H9 (cell line): ENCODE results near the gene RALGDS. TPM values are rescaled to one million over a fixed set of nuclear protein-coding genes. Genes with fewer than 3 reads are reported as not detected.

Experiments
- DNase-seq: peaks from one replicate; pipeline ENCODE4 v3.0.0-alpha.2; 2017
- H2AFZ ChIP-seq: one replicate; pipeline ENCODE4 v1.6.1; 2013; ENCODE audit warnings: mild to moderate bottlenecking, low read length, control low read depth, moderate library complexity
- H2AK5ac ChIP-seq: 2 replicates; pipeline ENCODE4 v1.6.1; 2013; ENCODE audit warnings: low read length, control low read depth, mixed read lengths; ENCODE audit not compliant: insufficient read length
- H2BK120ac ChIP-seq: one replicate; pipeline ENCODE4 v1.6.1; 2013; ENCODE audit warnings: low read depth, mild to moderate bottlenecking, low read length, control low read depth, inconsistent platforms; ENCODE audit not compliant: poor library complexity, severe bottlenecking
- H2BK12ac ChIP-seq: 2 replicates; pipeline ENCODE4 v1.6.1; 2013; ENCODE audit warnings: low read length, control low read depth, mixed read lengths, low read depth; ENCODE audit not compliant: insufficient read length
- H2BK15ac ChIP-seq: 2 replicates; pipeline ENCODE4 v1.6.1; 2013; ENCODE audit warnings: low read depth, low read length, control low read depth
- H2BK20ac ChIP-seq: one replicate; pipeline ENCODE4 v1.6.1; 2013; ENCODE audit warnings: low read depth, mild to moderate bottlenecking, low read length, control low read depth, inconsistent platforms; ENCODE audit not compliant: poor library complexity, severe bottlenecking
- H2BK5ac ChIP-seq: 2 replicates; pipeline ENCODE4 v1.6.1; 2013; ENCODE audit warnings: low read length, control low read depth, mixed read lengths; ENCODE audit not compliant: insufficient read length
- H3K14ac ChIP-seq: 2 replicates; pipeline ENCODE4 v1.6.1; 2013; ENCODE audit warnings: low read length, control low read depth; ENCODE audit not compliant: insufficient read depth
- H3K18ac ChIP-seq: 2 replicates; pipeline ENCODE4 v1.6.1; 2013; ENCODE audit warnings: low read depth, mild to moderate bottlenecking, mixed read lengths, low read length, control low read depth; ENCODE audit not compliant: insufficient read length
- H3K23ac ChIP-seq: 2 replicates; pipeline ENCODE4 v1.6.1; 2013; ENCODE audit warnings: low read length, control low read depth, mixed read lengths, low read depth; ENCODE audit not compliant: insufficient read length
- H3K23me2 ChIP-seq: 2 replicates; pipeline ENCODE4 v1.6.1; 2013; ENCODE audit warnings: low read depth, mild to moderate bottlenecking, mixed read lengths, low read length, control low read depth; ENCODE audit not compliant: insufficient read length, poor library complexity, severe bottlenecking
- H3K27ac ChIP-seq: 2 replicates; pipeline ENCODE4 v1.5.1; 2013; ENCODE audit warnings: low read length, control low read depth, mixed read lengths, low read depth; ENCODE audit not compliant: insufficient read length
- H3K27me3 ChIP-seq: 2 replicates; pipeline ENCODE4 v1.6.1; 2013; ENCODE audit warnings: low read length, control low read depth, inconsistent platforms; ENCODE audit not compliant: insufficient read depth
- H3K4ac ChIP-seq: 2 replicates; pipeline ENCODE4 v1.6.1; 2013; ENCODE audit warnings: low read depth, mild to moderate bottlenecking, control low read depth, inconsistent platforms, low read length, moderate library complexity
- H3K4me1 ChIP-seq: 2 replicates; pipeline ENCODE4 v1.6.1; 2013; ENCODE audit warnings: low read length, control low read depth, inconsistent platforms; ENCODE audit not compliant: insufficient read depth
- H3K4me2 ChIP-seq: 2 replicates; pipeline ENCODE4 v1.6.1; 2013; ENCODE audit warnings: low read length, control low read depth, mixed read lengths; ENCODE audit not compliant: insufficient read length, insufficient read depth
- H3K56ac ChIP-seq: 2 replicates; pipeline ENCODE4 v1.6.1; 2013; ENCODE audit warnings: low read depth, mild to moderate bottlenecking, mixed read lengths, low read length, control low read depth; ENCODE audit not compliant: insufficient read length
- H3K79me1 ChIP-seq: 2 replicates; pipeline ENCODE4 v1.6.1; 2013; ENCODE audit warnings: low read depth, mild to moderate bottlenecking, moderate library complexity, low read length, control low read depth, inconsistent platforms; ENCODE audit not compliant: insufficient read depth, poor library complexity, severe bottlenecking
- H3K79me2 ChIP-seq: 2 replicates; pipeline ENCODE4 v1.6.1; 2013; ENCODE audit warnings: low read length, control low read depth, inconsistent platforms; ENCODE audit not compliant: insufficient read depth
- H3K9ac ChIP-seq: 2 replicates; pipeline ENCODE4 v1.6.1; 2013; ENCODE audit warnings: low read length, control low read depth, mixed read lengths; ENCODE audit not compliant: insufficient read length; ENCODE audit errors: extremely low read depth
- H3K9me3 ChIP-seq: one replicate; pipeline ENCODE4 v1.6.1; 2013; ENCODE audit warnings: low read depth, low read length, inconsistent platforms; ENCODE audit not compliant: control insufficient read depth
- H3T11ph ChIP-seq: one replicate; pipeline ENCODE4 v1.6.1; 2013; ENCODE audit warnings: mild to moderate bottlenecking, low read length, control low read depth, inconsistent platforms
- H4K20me1 ChIP-seq: one replicate; pipeline ENCODE4 v1.6.1; 2013; ENCODE audit not compliant: control insufficient read depth, insufficient read length, insufficient read depth
- H4K5ac ChIP-seq: 2 replicates; pipeline ENCODE4 v1.6.1; 2013; ENCODE audit warnings: low read depth, mild to moderate bottlenecking, mixed read lengths, low read length, control low read depth; ENCODE audit not compliant: insufficient read length
- H4K8ac ChIP-seq: replicated peaks from 2 replicates; pipeline ENCODE4 v1.6.1; 2013; ENCODE audit warnings: low read length, control low read depth, mixed read lengths, low read depth; ENCODE audit not compliant: insufficient read length
- H4K91ac ChIP-seq: 2 replicates; pipeline ENCODE4 v1.6.1; 2013; ENCODE audit warnings: low read depth, mild to moderate bottlenecking, moderate library complexity, mixed read lengths, low read length, control low read depth; ENCODE audit not compliant: insufficient read length
- H3K27ac Mint-ChIP-seq, 3 experiments: 2 replicates in 2 of 3; 3 replicates in 1 of 3; pipeline ENCODE4 v1.8.0; 2020 to 2021; ENCODE audit warnings: mixed read lengths in 3 of 3, mild to moderate bottlenecking in 1 of 3, moderate library complexity in 1 of 3
- H3K27me3 Mint-ChIP-seq: 2 replicates; pipeline ENCODE4 v1.8.0; 2021; ENCODE audit warnings: low read depth, mild to moderate bottlenecking, moderate library complexity, mixed read lengths
- H3K36me3 Mint-ChIP-seq, 3 experiments: 2 replicates in 2 of 3; 3 replicates in 1 of 3; pipeline ENCODE4 v1.8.0; 2020 to 2021; ENCODE audit warnings: low read depth in 3 of 3, mixed read lengths in 3 of 3; ENCODE audit not compliant: insufficient read depth in 1 of 3
- H3K4me1 Mint-ChIP-seq, 2 experiments: 2 replicates each; pipeline ENCODE4 v1.8.0; 2020; ENCODE audit warnings: mixed read lengths in 2 of 2
- H3K4me3 Mint-ChIP-seq, 2 experiments: 2 replicates in 1 of 2; 3 replicates in 1 of 2; pipeline ENCODE4 v1.8.0; 2020 to 2021; ENCODE audit warnings: mild to moderate bottlenecking in 2 of 2, mixed read lengths in 2 of 2, moderate library complexity in 1 of 2
- H3K9me3 Mint-ChIP-seq, 2 experiments: 2 replicates in 1 of 2; 3 replicates in 1 of 2; pipeline ENCODE4 v1.8.0; 2020; ENCODE audit warnings: mild to moderate bottlenecking in 2 of 2, mixed read lengths in 2 of 2, moderate library complexity in 1 of 2
- WGBS: extraction: QIAGEN DNeasy Blood & Tissue Kit; methylation state at CpG from one replicate; pipeline ENCODE4 v1.1.7; 2013; ENCODE audit warnings: missing lambda C conversion rate, low lambda C conversion rate, mixed read lengths; ENCODE audit not compliant: insufficient read length; ENCODE audit errors: extremely low coverage; 5-methylcytosine and 5-hydroxymethylcytosine counted together
- total RNA-seq: library from RNA; stranded (reverse); gene quantifications from 2 replicates; pipeline ENCODE4 v1.2.1, GENCODE V29; 2021
- TF ChIP-seq, protein P1 (sequence below): fragments of 200-600 bp; sonication (generic); conservative IDR thresholded peaks from 3 replicates; pipeline ENCODE4 v1.8.0; 2021; ENCODE audit warnings: antibody characterized with exemption, mild to moderate bottlenecking

RALGDS gene
- total RNA-seq, 1 experiment from 2014 or later: 21.3 TPM

- no peak overlapping the region for H2BK12ac ChIP-seq
- Mint-ChIP-seq H3K36me3 (peaks cover 32 to 82% (median 69%) of the 10 kb centered on the region in 3 experiments; a peak in 6 of 7 replicates), H3K27me3 (no peaks in the 10 kb centered on the region), H3K4me3 (no peak overlapping the region; a peak in 1 of 5 replicates), H3K27ac (no peak overlapping the region), H3K9me3 (no peaks in the 10 kb centered on the region), H3K4me1 (no peaks in the 10 kb centered on the region)
- H3K4me1 ChIP-seq: no peaks in the 10 kb centered on the region
- H3K27ac ChIP-seq: no peak overlapping the region
- H3K79me2 ChIP-seq: no peaks in the 10 kb centered on the region
- no peak overlapping the region for H2BK20ac ChIP-seq
- no peak overlapping the region for H2BK120ac ChIP-seq
- no CpG with 5 or more reads among the region's 13 CpGs for WGBS
- no peaks in the 10 kb centered on the region for H3K27me3 ChIP-seq
- no peaks in the 10 kb centered on the region for H4K20me1 ChIP-seq
- no peak overlapping the region for H2AFZ ChIP-seq
- no peak for DNase-seq
- no peak overlapping the region for H4K91ac ChIP-seq
- no peak overlapping the region for H3K14ac ChIP-seq
- no peak overlapping the region for H4K8ac ChIP-seq
- no peak overlapping the region for H3K4me2 ChIP-seq
- TF ChIP-seq, protein P1, sequence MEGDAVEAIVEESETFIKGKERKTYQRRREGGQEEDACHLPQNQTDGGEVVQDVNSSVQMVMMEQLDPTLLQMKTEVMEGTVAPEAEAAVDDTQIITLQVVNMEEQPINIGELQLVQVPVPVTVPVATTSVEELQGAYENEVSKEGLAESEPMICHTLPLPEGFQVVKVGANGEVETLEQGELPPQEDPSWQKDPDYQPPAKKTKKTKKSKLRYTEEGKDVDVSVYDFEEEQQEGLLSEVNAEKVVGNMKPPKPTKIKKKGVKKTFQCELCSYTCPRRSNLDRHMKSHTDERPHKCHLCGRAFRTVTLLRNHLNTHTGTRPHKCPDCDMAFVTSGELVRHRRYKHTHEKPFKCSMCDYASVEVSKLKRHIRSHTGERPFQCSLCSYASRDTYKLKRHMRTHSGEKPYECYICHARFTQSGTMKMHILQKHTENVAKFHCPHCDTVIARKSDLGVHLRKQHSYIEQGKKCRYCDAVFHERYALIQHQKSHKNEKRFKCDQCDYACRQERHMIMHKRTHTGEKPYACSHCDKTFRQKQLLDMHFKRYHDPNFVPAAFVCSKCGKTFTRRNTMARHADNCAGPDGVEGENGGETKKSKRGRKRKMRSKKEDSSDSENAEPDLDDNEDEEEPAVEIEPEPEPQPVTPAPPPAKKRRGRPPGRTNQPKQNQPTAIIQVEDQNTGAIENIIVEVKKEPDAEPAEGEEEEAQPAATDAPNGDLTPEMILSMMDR: no peak
- no peaks in the 10 kb centered on the region for H3K23me2 ChIP-seq
- no peak overlapping the region for H3K9ac ChIP-seq
- no peak overlapping the region for H4K5ac ChIP-seq
- no peaks in the 10 kb centered on the region for H3K79me1 ChIP-seq
- no peak overlapping the region for H3T11ph ChIP-seq
- H3K23ac ChIP-seq: no peak overlapping the region
- H2BK5ac ChIP-seq: no peak overlapping the region
- no peak overlapping the region for H3K18ac ChIP-seq
- H3K56ac ChIP-seq: no peak overlapping the region
- H2AK5ac ChIP-seq: no peak overlapping the region
- H3K4ac ChIP-seq: no peak overlapping the region
- no peaks in the 10 kb centered on the region for H3K9me3 ChIP-seq
- no peak overlapping the region for H2BK15ac ChIP-seq
Observed at GRCh38 chr9:133049043-133049442, 72.0 kb downstream of the RALGDS start.
